Neural cell (in vitro differentiated cells): ENCODE measurements around the gene TNFRSF4. TPM values are rescaled to one million over a fixed set of nuclear protein-coding genes. Genes with fewer than 3 reads are reported as not detected.

Experiments
- H2AFZ ChIP-seq: fragments of 200-600, 300-800 bp; sonication (generic), shearing (Covaris generic); 2 replicates; pipeline ENCODE4 v1.6.0; 2014; ENCODE audit warnings: low read depth, mild to moderate bottlenecking, antibody characterized with exemption, low read length, moderate library complexity
- H3F3A ChIP-seq: fragments of 200-600 bp; shearing (Covaris generic); 2 replicates; pipeline ENCODE4 v1.6.1; 2016; ENCODE audit warnings: mild to moderate bottlenecking, moderate library complexity, mixed read lengths, antibody characterized with exemption, low read length; ENCODE audit not compliant: insufficient read depth, poor library complexity, severe bottlenecking
- H3K27ac ChIP-seq: fragments of 200-600, 300-800 bp; sonication (generic), shearing (Covaris generic); 2 replicates; pipeline ENCODE4 v1.5.1; 2014; ENCODE audit warnings: mild to moderate bottlenecking, low read length, moderate library complexity
- H3K27me3 ChIP-seq: fragments of 300-800, 200-600 bp; sonication (generic), shearing (Covaris generic); 2 replicates; pipeline ENCODE4 v1.6.0; 2014; ENCODE audit warnings: mild to moderate bottlenecking, low read depth, low read length, moderate library complexity; ENCODE audit not compliant: insufficient read depth
- H3K36me3 ChIP-seq: fragments of 300-800, 200-600 bp; sonication (generic), shearing (Covaris generic); 2 replicates; pipeline ENCODE4 v1.5.1; 2014; ENCODE audit warnings: mild to moderate bottlenecking, antibody characterized with exemption, low read length, moderate library complexity; ENCODE audit not compliant: insufficient read depth
- H3K4me2 ChIP-seq: fragments of 300-800, 200-600 bp; sonication (generic), shearing (Covaris generic); 2 replicates; pipeline ENCODE4 v1.6.0; 2014; ENCODE audit warnings: mild to moderate bottlenecking, low read length
- H3K4me3 ChIP-seq: fragments of 300-800, 200-600 bp; sonication (generic), shearing (Covaris generic); 2 replicates; pipeline ENCODE4 v1.5.1; 2014; ENCODE audit warnings: mild to moderate bottlenecking, low read length, moderate library complexity
- H3K79me2 ChIP-seq: fragments of 200-600 bp; shearing (Covaris generic); replicated peaks from 2 replicates; pipeline ENCODE4 v1.6.0; 2014; ENCODE audit warnings: mild to moderate bottlenecking, low read length, moderate library complexity; ENCODE audit not compliant: insufficient read depth
- H3K9ac ChIP-seq: fragments of 300-800, 200-600 bp; sonication (generic), shearing (Covaris generic); 2 replicates; pipeline ENCODE4 v1.6.1; 2016; ENCODE audit warnings: mild to moderate bottlenecking, low read length, mixed read lengths
- H3K9me2 ChIP-seq: fragments of 200-600 bp; shearing (Covaris generic); 2 replicates; pipeline ENCODE4 v1.6.1; 2016; ENCODE audit warnings: mild to moderate bottlenecking, low read length, mixed read lengths; ENCODE audit not compliant: insufficient read depth
- H3K9me3 ChIP-seq: fragments of 200-600, 300-800 bp; sonication (generic), shearing (Covaris generic); 2 replicates; pipeline ENCODE4 v1.6.1; 2016; ENCODE audit warnings: mild to moderate bottlenecking, mixed run types, low read length, moderate library complexity, mixed read lengths
- H4K20me1 ChIP-seq: fragments of 200-600 bp; shearing (Covaris generic); 2 replicates; pipeline ENCODE4 v1.6.1; 2016; ENCODE audit warnings: mild to moderate bottlenecking, mixed run types; ENCODE audit not compliant: insufficient read depth
- CTCF ChIP-seq: fragments of 450-650 bp; IDR thresholded peaks from 2 replicates; pipeline ENCODE4 v1.5.1; 2014; ENCODE audit warnings: antibody characterized with exemption, mild to moderate bottlenecking, moderate library complexity; ENCODE audit not compliant: poor library complexity, severe bottlenecking
- EP300 ChIP-seq: fragments of 450-650 bp; conservative IDR thresholded peaks from 2 replicates; pipeline ENCODE4 v1.6.1; 2014; ENCODE audit warnings: antibody characterized with exemption, mild to moderate bottlenecking, moderate library complexity; ENCODE audit not compliant: poor library complexity, severe bottlenecking
- EZH2 ChIP-seq: fragments of 200-600, 300-800 bp; shearing (Covaris generic), sonication (generic); IDR thresholded peaks from 2 replicates; pipeline ENCODE4 v1.6.1; 2014; ENCODE audit warnings: antibody characterized with exemption, low read length, borderline replicate concordance, mild to moderate bottlenecking; ENCODE audit not compliant: insufficient read depth, poor library complexity, severe bottlenecking
- MXI1 ChIP-seq: fragments of 450-650 bp; conservative IDR thresholded peaks from 2 replicates; pipeline ENCODE4 v1.6.1; 2014; ENCODE audit warnings: antibody characterized with exemption, mild to moderate bottlenecking; ENCODE audit not compliant: poor library complexity, severe bottlenecking
- POLR2AphosphoS5 ChIP-seq: IDR thresholded peaks from 2 replicates; pipeline ENCODE4 v1.6.1; 2012
- RAD21 ChIP-seq: fragments of 450-650 bp; conservative IDR thresholded peaks from 2 replicates; pipeline ENCODE4 v1.6.1; 2014; ENCODE audit warnings: antibody characterized with exemption, mild to moderate bottlenecking, moderate library complexity
- REST ChIP-seq: IDR thresholded peaks from 2 replicates; pipeline ENCODE4 v1.6.1; 2012; ENCODE audit warnings: borderline replicate concordance
- SMC3 ChIP-seq: fragments of 450-650 bp; conservative IDR thresholded peaks from 2 replicates; pipeline ENCODE4 v1.6.1; 2014; ENCODE audit warnings: antibody characterized with exemption, mild to moderate bottlenecking, moderate library complexity; ENCODE audit not compliant: poor library complexity
- TAF1 ChIP-seq: IDR thresholded peaks from 2 replicates; pipeline ENCODE4 v1.6.1; 2012; ENCODE audit warnings: low read depth
- polyA plus RNA-seq: library from polyadenylated mRNA; depleted of rRNA; stranded (reverse); fragments of >200 nt; gene quantifications from 2 replicates; pipeline ENCODE4 v1.2.3, GENCODE V29; 2014

TNFRSF4 gene
- polyA plus RNA-seq, 1 donor from 2014 or later: not detected

GRCh38 chr1:1183833-1184775 lies 29.8 kb downstream of the TNFRSF4 start:
- no peak overlapping the region for H3K9ac ChIP-seq
- H4K20me1 ChIP-seq: no peaks in the 10 kb centered on the region
- H3K4me3 ChIP-seq: no peak overlapping the region
- H3F3A ChIP-seq: no peaks in the 10 kb centered on the region
- H3K27ac ChIP-seq: no peak overlapping the region
- H3K36me3 ChIP-seq: no peaks in the 10 kb centered on the region
- H3K9me2 ChIP-seq: no peaks in the 10 kb centered on the region
- no peaks in the 10 kb centered on the region for H3K9me3 ChIP-seq
- H3K4me2 ChIP-seq: no peak overlapping the region
- no peaks in the 10 kb centered on the region for H3K79me2 ChIP-seq
- TF ChIP-seq SMC3: no peak
- no peak overlapping the region for H2AFZ ChIP-seq
- no peaks in the 10 kb centered on the region for H3K27me3 ChIP-seq

GRCh38 chr1:1183221-1183747 lies 30.7 kb downstream of the TNFRSF4 start:
- Histone ChIP-seq H3K4me2 (no peak overlapping the region), H3K9ac (no peak overlapping the region), H3K9me3 (no peaks in the 10 kb centered on the region), H3K36me3 (no peaks in the 10 kb centered on the region), H3F3A (no peaks in the 10 kb centered on the region), H4K20me1 (no peaks in the 10 kb centered on the region), H3K9me2 (no peaks in the 10 kb centered on the region), H3K27me3 (no peaks in the 10 kb centered on the region), H3K79me2 (no peaks in the 10 kb centered on the region), H3K27ac (no peak overlapping the region), H2AFZ (no peak overlapping the region), H3K4me3 (no peak overlapping the region)
- no peak for TF ChIP-seq TAF1
- no peak for TF ChIP-seq RAD21
- TF ChIP-seq POLR2AphosphoS5: no peak
- no peak for TF ChIP-seq REST
- TF ChIP-seq SMC3: no peak
- no peak for TF ChIP-seq EZH2
- no peak for TF ChIP-seq MXI1
- no peak for TF ChIP-seq EP300

GRCh38 chr1:1182491-1183220 lies 31.3 kb downstream of the TNFRSF4 start:
- H3K9me3 ChIP-seq: no peaks in the 10 kb centered on the region
- H3K27ac ChIP-seq: no peak overlapping the region

More at GRCh38 chr1:1182491-1183220, 31.3 kb downstream of the TNFRSF4 start:
- Histone ChIP-seq H4K20me1 (no peaks in the 10 kb centered on the region), H3K36me3 (no peaks in the 10 kb centered on the region), H3K9me2 (no peaks in the 10 kb centered on the region), H3K4me3 (no peak overlapping the region), H3F3A (no peaks in the 10 kb centered on the region), H3K4me2 (no peak overlapping the region), H3K9ac (no peak overlapping the region), H2AFZ (no peak overlapping the region), H3K27me3 (no peaks in the 10 kb centered on the region), H3K79me2 (no peaks in the 10 kb centered on the region)
- TF ChIP-seq TAF1 (no peak), EP300 (no peak), MXI1 (no peak), CTCF (no peak), POLR2AphosphoS5 (no peak), EZH2 (no peak), RAD21 (no peak), REST (no peak), SMC3 (no peak)
